ENCODE results near the gene MDFI. TPM values are rescaled to one million over a fixed set of nuclear protein-coding genes. Genes with fewer than 3 reads are reported as not detected.

Gene MDFI
- polyA plus RNA-seq, 1 of the 3 experiments (the other 2 are of a cell fraction), result 7.0 TPM

GRCh38 chr6:41643899-41644269 is 5.6 kb downstream of the MDFI start (continued):
- TF ChIP-seq RAD21 (IDR thresholded peaks at IDR 0.05; ENCODE audit: low read length), result no peak
- TF ChIP-seq SIN3A (IDR thresholded peaks at IDR 0.05; ENCODE audit: borderline replicate concordance, low read depth, low read length), result no peak
- TF ChIP-seq MXI1 (IDR thresholded peaks at IDR 0.05; ENCODE audit: low read depth, low read length), result no peak
- TF ChIP-seq RFX5 (IDR thresholded peaks at IDR 0.05; ENCODE audit: low read length), result no peak
- no peak for TF ChIP-seq USF2 (IDR thresholded peaks at IDR 0.05; ENCODE audit: borderline replicate concordance, low read depth, low read length)
- TF ChIP-seq FOXJ3 (CRISPR knock-in tag; IDR thresholded peaks at IDR 0.05), result no peak
- no peak for TF ChIP-seq YY1 (IDR thresholded peaks at IDR 0.05; ENCODE audit: low read depth)
- no peak for TF ChIP-seq GABPA (IDR thresholded peaks at IDR 0.05; ENCODE audit: low read depth)

DNA sequence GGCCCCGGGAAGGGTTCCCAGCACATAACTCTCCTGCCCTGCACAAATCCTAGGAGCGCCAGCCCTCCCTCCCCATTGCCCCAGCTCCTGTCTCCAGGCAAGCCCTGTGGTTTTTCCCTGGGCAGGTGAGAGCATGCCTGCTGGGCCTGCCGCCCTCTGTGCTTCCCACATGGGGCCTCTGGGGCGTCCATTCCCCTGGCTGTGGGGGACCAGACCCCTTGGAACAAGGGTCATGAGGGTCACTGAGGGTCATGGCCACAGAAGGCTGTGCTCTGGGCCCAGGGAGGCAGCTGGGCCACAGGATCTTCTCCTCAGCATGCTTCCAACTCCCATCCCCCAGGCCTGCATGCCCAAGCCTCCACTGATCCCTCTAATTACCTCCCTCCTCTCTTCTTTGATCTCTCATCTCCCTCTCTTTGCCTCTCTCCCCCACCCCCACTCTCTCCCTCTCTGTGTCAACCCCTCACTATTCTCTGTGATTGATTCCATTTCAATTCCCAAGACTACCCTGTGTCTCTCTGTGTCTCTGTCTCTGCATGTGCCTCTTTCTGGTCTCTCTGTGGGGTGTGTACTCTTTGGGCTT is 6.1 kb downstream of the MDFI start:
- H3K27me3 ChIP-seq (ENCODE audit: insufficient read depth), result no peaks in the 10 kb centered on the region
- no peak for TF ChIP-seq FOXM1 (IDR thresholded peaks at IDR 0.05; ENCODE audit: low read depth)
- no peak for TF ChIP-seq RFX5 (IDR thresholded peaks at IDR 0.05; ENCODE audit: low read length)
- TF ChIP-seq USF2 (IDR thresholded peaks at IDR 0.05; ENCODE audit: borderline replicate concordance, low read depth, low read length), result no peak
- TF ChIP-seq ELF1 (IDR thresholded peaks at IDR 0.05), result no peak
- no peak for TF ChIP-seq RCOR1 (IDR thresholded peaks at IDR 0.05; ENCODE audit: low read length)
- TF ChIP-seq, protein P1, sequence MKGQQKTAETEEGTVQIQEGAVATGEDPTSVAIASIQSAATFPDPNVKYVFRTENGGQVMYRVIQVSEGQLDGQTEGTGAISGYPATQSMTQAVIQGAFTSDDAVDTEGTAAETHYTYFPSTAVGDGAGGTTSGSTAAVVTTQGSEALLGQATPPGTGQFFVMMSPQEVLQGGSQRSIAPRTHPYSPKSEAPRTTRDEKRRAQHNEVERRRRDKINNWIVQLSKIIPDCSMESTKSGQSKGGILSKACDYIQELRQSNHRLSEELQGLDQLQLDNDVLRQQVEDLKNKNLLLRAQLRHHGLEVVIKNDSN (IDR thresholded peaks at IDR 0.05; ENCODE audit: borderline replicate concordance, low read depth), result no peak
- TF ChIP-seq, protein P2, sequence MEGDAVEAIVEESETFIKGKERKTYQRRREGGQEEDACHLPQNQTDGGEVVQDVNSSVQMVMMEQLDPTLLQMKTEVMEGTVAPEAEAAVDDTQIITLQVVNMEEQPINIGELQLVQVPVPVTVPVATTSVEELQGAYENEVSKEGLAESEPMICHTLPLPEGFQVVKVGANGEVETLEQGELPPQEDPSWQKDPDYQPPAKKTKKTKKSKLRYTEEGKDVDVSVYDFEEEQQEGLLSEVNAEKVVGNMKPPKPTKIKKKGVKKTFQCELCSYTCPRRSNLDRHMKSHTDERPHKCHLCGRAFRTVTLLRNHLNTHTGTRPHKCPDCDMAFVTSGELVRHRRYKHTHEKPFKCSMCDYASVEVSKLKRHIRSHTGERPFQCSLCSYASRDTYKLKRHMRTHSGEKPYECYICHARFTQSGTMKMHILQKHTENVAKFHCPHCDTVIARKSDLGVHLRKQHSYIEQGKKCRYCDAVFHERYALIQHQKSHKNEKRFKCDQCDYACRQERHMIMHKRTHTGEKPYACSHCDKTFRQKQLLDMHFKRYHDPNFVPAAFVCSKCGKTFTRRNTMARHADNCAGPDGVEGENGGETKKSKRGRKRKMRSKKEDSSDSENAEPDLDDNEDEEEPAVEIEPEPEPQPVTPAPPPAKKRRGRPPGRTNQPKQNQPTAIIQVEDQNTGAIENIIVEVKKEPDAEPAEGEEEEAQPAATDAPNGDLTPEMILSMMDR (IDR thresholded peaks at IDR 0.05), result no peak
- no peak for TF ChIP-seq EZH2phosphoT487 (IDR thresholded peaks at IDR 0.05; ENCODE audit: borderline replicate concordance, low read depth)
- TF ChIP-seq ZBTB33 (IDR thresholded peaks at IDR 0.05; ENCODE audit: borderline replicate concordance, low read depth), result no peak
- TF ChIP-seq TAF1 (IDR thresholded peaks at IDR 0.05; ENCODE audit: borderline replicate concordance, low read depth, low read length), result no peak
- no peak for TF ChIP-seq SIN3A (IDR thresholded peaks at IDR 0.05; ENCODE audit: borderline replicate concordance, low read depth, low read length)
- TF ChIP-seq GABPA (IDR thresholded peaks at IDR 0.05; ENCODE audit: low read depth), result no peak
- WGBS (ENCODE audit: low lambda C conversion rate), result 79% methylated on average over 3 of the region's 4 CpGs
- no peaks in the 10 kb centered on the region for H3K9me3 ChIP-seq
- no peak overlapping the region for H3K27ac ChIP-seq (ENCODE audit: low read depth in 2 of 2, low read length in 1 of 2)
- no peak overlapping the region for H3K4me2 ChIP-seq
- no peaks in the 10 kb centered on the region for H4K20me1 ChIP-seq (ENCODE audit: insufficient read depth)
- no peaks in the 10 kb centered on the region for H3K9me2 ChIP-seq
- CTCF ChIA-PET, result interaction anchor here (0.8 to 2.7 kb wide), 4 partner anchors 10 to 276 kb away, joined by 3 to 7 read pairs (median 4); no protein-coding TSS in a partner anchor
- no peaks in the 10 kb centered on the region for H3K36me3 ChIP-seq (replicated peaks in 1 of 2; ENCODE audit: control insufficient read depth in 1 of 2, insufficient read depth in 2 of 2, low read length in 1 of 2)
- DNase-seq, result no peak
- POLR2A ChIA-PET, result no interaction called here
- no peak overlapping the region for H3K9ac ChIP-seq
- H3F3A ChIP-seq (replicated peaks; ENCODE audit: insufficient read depth), result no peaks in the 10 kb centered on the region
- no peak overlapping the region for H3K4me3 ChIP-seq (ENCODE audit: low read depth in 2 of 2, low read length in 1 of 2)
- no peak overlapping the region for H2AFZ ChIP-seq (ENCODE audit: low read depth)
- peaks cover 4 to 27% of the 10 kb centered on the region in 2 experiments; a peak in 2 of 4 replicates for H3K4me1 ChIP-seq (ENCODE audit: control insufficient read depth in 1 of 2, insufficient read depth in 2 of 2, low read depth in 1 of 2, low read length in 1 of 2)
- H3K79me2 ChIP-seq (ENCODE audit: insufficient read depth), result no peaks in the 10 kb centered on the region

Measured in SK-N-SH (cell line).